Upper lobe of left lung (tissue), 6 donors: ENCODE measurements around the gene PWWP2A. TPM values are rescaled to one million over a fixed set of nuclear protein-coding genes. Genes with fewer than 3 reads are reported as not detected.

Source experiments
- ATAC-seq, 2 donors: fragments of 200-7000 bp; cut with Tn5 transposase; one replicate each; pipeline ENCODE4 v1.9.1; 2022; ENCODE audit warnings: mild to moderate bottlenecking in 2 of 2, moderate library complexity in 2 of 2; ENCODE audit not compliant: low FRiP score in 2 of 2
- DNase-seq, 2 donors: peaks; one replicate each; pipeline ENCODE4 v3.0.0-alpha.2; 2019 to 2020
- H3K27ac ChIP-seq, 4 donors: fragments of 200-600 bp; sonication (generic); one replicate each; pipeline ENCODE4 v1.5.1; 2016 to 2019
- H3K27me3 ChIP-seq, 4 donors: fragments of 200-600 bp; sonication (generic); one replicate each; pipeline ENCODE4 v1.5.1; 2017 to 2019
- H3K36me3 ChIP-seq, 4 donors: fragments of 200-600 bp; sonication (generic); one replicate each; pipeline ENCODE4 v1.5.1; 2016 to 2019
- H3K4me1 ChIP-seq, 4 donors: fragments of 200-600 bp; sonication (generic); one replicate each; pipeline ENCODE4 v1.5.1; 2018 to 2019
- H3K4me3 ChIP-seq, 4 donors: fragments of 200-600 bp; sonication (generic); one replicate each; pipeline ENCODE4 v1.5.1; 2017 to 2019; ENCODE audit warnings: mild to moderate bottlenecking in 2 of 4, moderate library complexity in 1 of 4
- H3K9me3 ChIP-seq, 4 donors: fragments of 200-600 bp; sonication (generic); one replicate each; pipeline ENCODE4 v1.5.1; 2018 to 2019
- CTCF ChIP-seq, 6 experiments: fragments of 450-650 bp in 4 of 6; fragments of 200-600 bp in 2 of 6; sonication (generic) in 2 of 6; IDR thresholded peaks; one replicate each; pipeline ENCODE4 v1.5.1; 2016 to 2019; ENCODE audit warnings: antibody characterized with exemption in 6 of 6
- EP300 ChIP-seq, 4 donors: sonication (generic); formaldehyde crosslinking; IDR thresholded peaks; one replicate each; pipeline ENCODE4 v1.5.1; 2017; ENCODE audit warnings: antibody characterized with exemption in 4 of 4, control low read depth in 2 of 4
- POLR2A ChIP-seq, 4 donors: fragments of 450-650 bp; IDR thresholded peaks; one replicate each; pipeline ENCODE4 v1.5.1; 2016 to 2017; ENCODE audit warnings: antibody characterized with exemption in 4 of 4, mild to moderate bottlenecking in 2 of 4
- POLR2AphosphoS5 ChIP-seq, 2 donors: sonication (generic); formaldehyde crosslinking; IDR thresholded peaks; one replicate each; pipeline ENCODE4 v1.5.1; 2017; ENCODE audit warnings: antibody characterized with exemption in 2 of 2
- WGBS, 2 donors: methylation state at CpG; one replicate each; pipeline ENCODE4 v1.1.5; 2017 to 2018; 5-methylcytosine and 5-hydroxymethylcytosine counted together
- total RNA-seq, 6 donors: library from RNA; depleted of rRNA in 4 of 6; stranded (reverse); fragments of >200 nt in 4 of 6; gene quantifications; one replicate each; pipeline versions ENCODE4 v1.1.0 to v1.2.1, GENCODE V29; 2016 to 2021
- donor health status: DM: no; HTN: no; CAD: no; lungs with moderate emphysema.
- donor health status: DM: no; HTN: yes; CAD: no; lungs with severe emphysema.

The PWWP2A gene
- total RNA-seq, 6 donors from 2014 or later = 19.6 to 46.1 (median 33.8) TPM

DNA sequence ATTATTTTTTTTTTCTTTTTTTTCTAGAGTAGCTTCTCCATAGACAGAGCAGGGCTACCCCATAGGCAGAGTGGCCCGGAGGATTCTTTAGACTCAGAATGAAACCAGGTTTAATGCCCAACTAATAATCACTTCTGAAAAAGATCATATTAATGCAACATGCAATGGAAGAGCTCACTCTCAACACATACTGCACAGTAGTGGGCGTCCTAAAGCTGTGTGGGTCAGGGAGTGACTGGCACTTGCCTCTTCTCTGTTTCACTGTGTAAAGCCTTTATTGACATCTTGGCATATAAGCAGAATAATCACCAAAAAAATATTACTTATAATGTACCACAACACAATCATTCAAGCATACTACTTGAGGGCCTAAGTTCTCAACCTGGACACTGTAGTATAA, 11.1 kb downstream of the PWWP2A start:
- Histone ChIP-seq H3K27me3 (no peaks in the 10 kb centered on the region), H3K27ac (no peak overlapping the region), H3K4me3 (no peak overlapping the region), H3K9me3 (no peaks in the 10 kb centered on the region), H3K36me3 (peaks cover 3 to 38% (median 15%) of the 10 kb centered on the region in 4 donors), H3K4me1 (peaks cover 7 to 20% (median 16%) of the 10 kb centered on the region in 4 donors)
- no peak for TF ChIP-seq CTCF (IDR thresholded peaks at IDR 0.05)
- TF ChIP-seq POLR2AphosphoS5 (IDR thresholded peaks at IDR 0.05) = no peak
- TF ChIP-seq POLR2A (IDR thresholded peaks at IDR 0.05) = no peak
- no peak for TF ChIP-seq EP300 (IDR thresholded peaks at IDR 0.05)
- ATAC-seq = no peak
- 93 to 95% methylated on average over 2 of the region's 2 CpGs for WGBS, 2 donors
- DNase-seq = no peak

- 48 to 65% methylated on average over 4 of the region's 4 CpGs for WGBS, 2 donors
- H3K27ac ChIP-seq = peak overlapping the region in 3 of 4 donors; percentile 5 to 21 (median 20)
- peaks cover 12 to 30% (median 20%) of the 10 kb centered on the region in 4 donors for H3K4me1 ChIP-seq
- ATAC-seq = peak; percentile 34 to 73
- TF ChIP-seq CTCF (IDR thresholded peaks at IDR 0.05) (no peak), POLR2AphosphoS5 (IDR thresholded peaks at IDR 0.05) (no peak), EP300 (IDR thresholded peaks at IDR 0.05) (no peak), POLR2A (IDR thresholded peaks at IDR 0.05) (no peak)
- no peaks in the 10 kb centered on the region for H3K27me3 ChIP-seq
- peaks cover 0 to 19% (median 2%) of the 10 kb centered on the region in 4 donors for H3K36me3 ChIP-seq
- H3K4me3 ChIP-seq = no peak overlapping the region
- no peak for DNase-seq
- no peaks in the 10 kb centered on the region for H3K9me3 ChIP-seq
These were observed 13.4 kb downstream of the PWWP2A start for GRCh38 chr5:160105686-160106360.

- Histone ChIP-seq H3K27ac (no peak overlapping the region), H3K4me3 (no peak overlapping the region), H3K36me3 (peaks cover 4 to 16% (median 9%) of the 10 kb centered on the region in 4 donors), H3K9me3 (no peaks in the 10 kb centered on the region), H3K4me1 (peaks cover 10 to 15% (median 12%) of the 10 kb centered on the region in 4 donors), H3K27me3 (no peaks in the 10 kb centered on the region)
- no peak for DNase-seq
- WGBS, 2 donors = 65 to 66% methylated on average over 4 of the region's 4 CpGs
- no peak for TF ChIP-seq CTCF (IDR thresholded peaks at IDR 0.05)
- no peak for TF ChIP-seq EP300 (IDR thresholded peaks at IDR 0.05)
- TF ChIP-seq POLR2AphosphoS5 (IDR thresholded peaks at IDR 0.05) = no peak
- TF ChIP-seq POLR2A (IDR thresholded peaks at IDR 0.05) = no peak
- ATAC-seq = peak in 1 of 2 donors; percentile 54
These were observed 21.3 kb downstream of the PWWP2A start for GRCh38 chr5:160097991-160098390.

DNA sequence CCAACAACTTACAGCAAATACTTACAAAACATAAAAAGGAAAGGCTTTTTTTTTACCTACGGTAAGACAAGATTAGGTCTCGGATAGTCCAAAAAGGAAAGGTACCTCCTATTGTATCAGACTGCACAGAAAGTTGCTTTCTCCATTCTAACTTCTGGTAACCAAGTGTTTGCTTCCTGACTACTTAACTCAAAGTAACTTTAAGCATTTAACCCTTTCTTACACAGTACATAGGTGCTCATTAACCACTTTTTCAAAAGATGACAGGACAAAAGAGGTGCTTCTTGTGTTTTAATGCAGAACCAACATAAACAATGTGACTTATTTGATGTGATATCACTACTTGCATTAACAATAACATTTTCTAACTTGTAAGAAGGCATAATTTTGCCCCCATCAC, 23.1 kb downstream of the PWWP2A start:
- WGBS, 2 donors = 58 to 81% methylated on average over 2 of the region's 2 CpGs
- TF ChIP-seq EP300 (IDR thresholded peaks at IDR 0.05) = no peak
- no peak for TF ChIP-seq CTCF (IDR thresholded peaks at IDR 0.05)
- no peak for TF ChIP-seq POLR2A (IDR thresholded peaks at IDR 0.05)
- TF ChIP-seq POLR2AphosphoS5 (IDR thresholded peaks at IDR 0.05) = no peak
- Histone ChIP-seq H3K27ac (peak overlapping the region in 2 of 4 donors; percentile 40 to 59), H3K4me1 (peaks cover 6 to 10% (median 7%) of the 10 kb centered on the region in 4 donors), H3K4me3 (peak overlapping the region in 1 of 4 donors; percentile 15), H3K36me3 (peaks cover 5 to 27% (median 16%) of the 10 kb centered on the region in 4 donors), H3K9me3 (no peaks in the 10 kb centered on the region), H3K27me3 (no peaks in the 10 kb centered on the region)
- ATAC-seq (no peak), DNase-seq (no peak)
